ENCODE data around the gene ARSI. TPM values are rescaled to one million over a fixed set of nuclear protein-coding genes. Genes with fewer than 3 reads are reported as not detected.

Gene ARSI
- total RNA-seq, 1 experiment from 2014 or later = 6.3 TPM

DNA sequence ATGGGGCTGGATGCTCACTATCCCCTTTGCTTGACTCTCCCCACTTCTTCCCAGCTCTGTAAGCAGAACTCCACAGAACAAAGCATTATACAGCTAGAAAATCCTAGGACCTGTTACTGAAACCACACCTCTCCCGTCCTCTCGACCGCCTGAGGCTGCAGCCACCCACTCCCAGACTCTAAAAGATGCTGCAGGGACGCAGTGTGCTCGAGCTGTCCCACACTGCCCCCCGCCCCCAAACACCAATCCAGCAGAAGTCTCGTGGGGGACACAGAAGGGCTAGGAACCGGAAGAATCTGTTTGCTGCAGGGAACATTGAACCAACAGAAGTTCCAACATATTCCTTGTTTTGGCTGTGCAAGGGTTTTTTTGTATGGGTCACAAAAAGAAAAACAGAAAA lies 20.7 kb downstream of the ARSI start:
- intact Hi-C loops (cut with micrococcal nuclease) = no loop called here
- DNase-seq = no peak
- Histone ChIP-seq H2AFZ (ENCODE audit: low read length) (no peak overlapping the region), H3K27me3 (ENCODE audit: low read length) (peaks cover 32% of the 10 kb centered on the region), H3K9me2 (replicated peaks; ENCODE audit: low read length) (no peaks in the 10 kb centered on the region), H4K20me1 (ENCODE audit: low read length) (no peaks in the 10 kb centered on the region), H3K36me3 (ENCODE audit: low read depth, low read length) (no peaks in the 10 kb centered on the region), H3K9ac (ENCODE audit: low read length) (no peak overlapping the region), H3K27ac (ENCODE audit: low read length) (no peak overlapping the region), H3K79me2 (ENCODE audit: low read length) (no peaks in the 10 kb centered on the region), H3K9me3 (ENCODE audit: low read length) (no peaks in the 10 kb centered on the region), H3K4me2 (ENCODE audit: low read length) (no peak overlapping the region), H3K4me1 (ENCODE audit: insufficient read depth, low read length) (no peaks in the 10 kb centered on the region), H3K4me3 (ENCODE audit: low read length) (no peak overlapping the region), H3F3A (ENCODE audit: low read length, unreplicated experiment) (no peaks in the 10 kb centered on the region)
- ATAC-seq = no peak
- POLR2A ChIA-PET (ENCODE audit: unreplicated experiment) = no interaction called here
- CTCF ChIA-PET = interaction anchor here (0.6 kb wide), 1 partner anchor 8 kb away, joined by 6 read pairs; no protein-coding TSS in a partner anchor
- TF ChIP-seq, protein P1, sequence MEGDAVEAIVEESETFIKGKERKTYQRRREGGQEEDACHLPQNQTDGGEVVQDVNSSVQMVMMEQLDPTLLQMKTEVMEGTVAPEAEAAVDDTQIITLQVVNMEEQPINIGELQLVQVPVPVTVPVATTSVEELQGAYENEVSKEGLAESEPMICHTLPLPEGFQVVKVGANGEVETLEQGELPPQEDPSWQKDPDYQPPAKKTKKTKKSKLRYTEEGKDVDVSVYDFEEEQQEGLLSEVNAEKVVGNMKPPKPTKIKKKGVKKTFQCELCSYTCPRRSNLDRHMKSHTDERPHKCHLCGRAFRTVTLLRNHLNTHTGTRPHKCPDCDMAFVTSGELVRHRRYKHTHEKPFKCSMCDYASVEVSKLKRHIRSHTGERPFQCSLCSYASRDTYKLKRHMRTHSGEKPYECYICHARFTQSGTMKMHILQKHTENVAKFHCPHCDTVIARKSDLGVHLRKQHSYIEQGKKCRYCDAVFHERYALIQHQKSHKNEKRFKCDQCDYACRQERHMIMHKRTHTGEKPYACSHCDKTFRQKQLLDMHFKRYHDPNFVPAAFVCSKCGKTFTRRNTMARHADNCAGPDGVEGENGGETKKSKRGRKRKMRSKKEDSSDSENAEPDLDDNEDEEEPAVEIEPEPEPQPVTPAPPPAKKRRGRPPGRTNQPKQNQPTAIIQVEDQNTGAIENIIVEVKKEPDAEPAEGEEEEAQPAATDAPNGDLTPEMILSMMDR (conservative IDR thresholded peaks at IDR 0.05; ENCODE audit: low read depth, low read length) = no peak
- TF ChIP-seq EZH2 (IDR thresholded peaks at IDR 0.05; ENCODE audit: low read length, unreplicated experiment) (no peak), EZH2phosphoT487 (IDR thresholded peaks at IDR 0.05; ENCODE audit: borderline replicate concordance, low read length) (no peak)
- BruUV-seq (replicated peaks) = no TSS peak

DNA sequence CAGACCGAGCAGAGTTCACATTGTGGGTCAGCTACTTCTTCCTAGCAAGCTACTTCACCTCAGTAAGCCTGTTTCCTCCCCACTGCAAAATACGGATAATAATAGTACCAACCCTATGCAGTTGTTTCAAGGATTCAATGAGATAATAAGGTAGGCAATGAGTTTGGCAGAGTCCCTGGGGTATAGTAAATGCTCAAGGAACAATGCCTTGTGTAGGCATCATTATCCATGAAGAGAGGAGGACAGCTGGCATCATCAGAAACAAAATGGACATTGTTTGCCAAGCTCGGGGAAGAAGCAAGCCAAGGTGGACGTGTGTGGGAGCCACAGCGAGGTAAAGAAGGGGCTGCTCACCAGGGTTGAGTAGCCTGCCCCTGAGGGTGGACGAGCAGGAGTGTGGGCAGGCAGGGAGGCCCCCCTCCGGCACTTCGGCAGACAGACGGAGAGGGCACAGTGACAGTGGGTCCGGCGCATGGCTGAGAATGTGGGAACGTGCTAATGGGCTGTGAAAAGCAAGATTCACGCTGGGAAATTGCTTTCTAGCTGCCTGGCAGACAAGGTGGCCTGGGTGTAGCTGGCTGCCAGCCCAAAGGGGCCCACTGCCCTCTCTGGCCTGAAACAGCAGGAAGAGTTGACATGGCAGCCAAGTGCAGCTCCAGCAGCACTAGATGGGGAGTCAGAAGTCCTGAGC lies 23.2 kb downstream of the ARSI start:
- H3K4me2 ChIP-seq (ENCODE audit: low read length) = no peak overlapping the region
- H3K9me2 ChIP-seq (replicated peaks; ENCODE audit: low read length) = no peaks in the 10 kb centered on the region
- no peak overlapping the region for H3K4me3 ChIP-seq (ENCODE audit: low read length)
- H3K4me1 ChIP-seq (ENCODE audit: insufficient read depth, low read length) = no peaks in the 10 kb centered on the region
- ATAC-seq = no peak
- CTCF ChIA-PET = no interaction called here
- no peak overlapping the region for H3K27ac ChIP-seq (ENCODE audit: low read length)
- POLR2A ChIA-PET (ENCODE audit: unreplicated experiment) = no interaction called here
- BruUV-seq (replicated peaks) = no TSS peak
- TF ChIP-seq EZH2phosphoT487 (IDR thresholded peaks at IDR 0.05; ENCODE audit: borderline replicate concordance, low read length) (no peak), EZH2 (IDR thresholded peaks at IDR 0.05; ENCODE audit: low read length, unreplicated experiment) (no peak)
- TF ChIP-seq, protein P1 (conservative IDR thresholded peaks at IDR 0.05; ENCODE audit: low read depth, low read length) = no peak
- no peak overlapping the region for H3K9ac ChIP-seq (ENCODE audit: low read length)
- no peak overlapping the region for H2AFZ ChIP-seq (ENCODE audit: low read length)
- peaks cover 32% of the 10 kb centered on the region for H3K27me3 ChIP-seq (ENCODE audit: low read length)
- H3K9me3 ChIP-seq (ENCODE audit: low read length) = no peaks in the 10 kb centered on the region
- no peak for DNase-seq
- no peaks in the 10 kb centered on the region for H3F3A ChIP-seq (ENCODE audit: low read length, unreplicated experiment)
- no peaks in the 10 kb centered on the region for H3K79me2 ChIP-seq (ENCODE audit: low read length)
- no peaks in the 10 kb centered on the region for H3K36me3 ChIP-seq (ENCODE audit: low read depth, low read length)
- no peaks in the 10 kb centered on the region for H4K20me1 ChIP-seq (ENCODE audit: low read length)
- intact Hi-C loops (cut with micrococcal nuclease) = no loop called here

DNA sequence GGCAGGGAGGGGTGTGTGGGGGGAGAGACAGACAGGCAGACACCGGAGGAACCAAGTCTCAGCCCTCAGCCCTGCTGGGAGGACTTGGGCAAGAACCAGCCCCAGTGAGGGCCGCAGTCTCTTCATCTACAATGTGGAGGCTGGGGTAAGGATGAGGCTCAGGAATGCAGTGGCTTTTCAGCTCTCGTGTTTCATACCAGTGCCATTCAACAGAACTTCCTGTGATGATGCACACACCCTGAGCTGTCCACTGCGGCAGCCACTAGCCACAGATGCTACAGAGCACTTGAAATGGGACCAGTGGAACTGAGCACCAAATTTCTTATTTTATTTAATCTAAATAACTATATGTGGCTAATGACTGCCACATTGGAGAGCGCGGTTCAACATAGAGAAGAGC lies 23.8 kb downstream of the ARSI start:
- H3K79me2 ChIP-seq (ENCODE audit: low read length) = no peaks in the 10 kb centered on the region
- intact Hi-C loops (cut with micrococcal nuclease) = no loop called here
- H4K20me1 ChIP-seq (ENCODE audit: low read length) = no peaks in the 10 kb centered on the region
- no peaks in the 10 kb centered on the region for H3K9me3 ChIP-seq (ENCODE audit: low read length)
- CTCF ChIA-PET = no interaction called here
- H3K36me3 ChIP-seq (ENCODE audit: low read depth, low read length) = no peaks in the 10 kb centered on the region
- no peak overlapping the region for H3K4me2 ChIP-seq (ENCODE audit: low read length)
- no peak overlapping the region for H3K4me3 ChIP-seq (ENCODE audit: low read length)
- H3K9ac ChIP-seq (ENCODE audit: low read length) = no peak overlapping the region
- no peak overlapping the region for H3K27ac ChIP-seq (ENCODE audit: low read length)
- BruUV-seq (replicated peaks) = no TSS peak
- DNase-seq = peak; percentile 41
- no peaks in the 10 kb centered on the region for H3F3A ChIP-seq (ENCODE audit: low read length, unreplicated experiment)
- TF ChIP-seq, protein P1 (conservative IDR thresholded peaks at IDR 0.05; ENCODE audit: low read depth, low read length) = no peak
- no peak for TF ChIP-seq EZH2 (IDR thresholded peaks at IDR 0.05; ENCODE audit: low read length, unreplicated experiment)
- TF ChIP-seq EZH2phosphoT487 (IDR thresholded peaks at IDR 0.05; ENCODE audit: borderline replicate concordance, low read length) = no peak
- peaks cover 32% of the 10 kb centered on the region for H3K27me3 ChIP-seq (ENCODE audit: low read length)
- H2AFZ ChIP-seq (ENCODE audit: low read length) = no peak overlapping the region
- H3K9me2 ChIP-seq (replicated peaks; ENCODE audit: low read length) = no peaks in the 10 kb centered on the region
- no peaks in the 10 kb centered on the region for H3K4me1 ChIP-seq (ENCODE audit: insufficient read depth, low read length)
- POLR2A ChIA-PET (ENCODE audit: unreplicated experiment) = no interaction called here
- ATAC-seq = peak; percentile 76

Data from PC-3 (cell line).